ENCODE measurements around the gene RSRC1.

DNA sequence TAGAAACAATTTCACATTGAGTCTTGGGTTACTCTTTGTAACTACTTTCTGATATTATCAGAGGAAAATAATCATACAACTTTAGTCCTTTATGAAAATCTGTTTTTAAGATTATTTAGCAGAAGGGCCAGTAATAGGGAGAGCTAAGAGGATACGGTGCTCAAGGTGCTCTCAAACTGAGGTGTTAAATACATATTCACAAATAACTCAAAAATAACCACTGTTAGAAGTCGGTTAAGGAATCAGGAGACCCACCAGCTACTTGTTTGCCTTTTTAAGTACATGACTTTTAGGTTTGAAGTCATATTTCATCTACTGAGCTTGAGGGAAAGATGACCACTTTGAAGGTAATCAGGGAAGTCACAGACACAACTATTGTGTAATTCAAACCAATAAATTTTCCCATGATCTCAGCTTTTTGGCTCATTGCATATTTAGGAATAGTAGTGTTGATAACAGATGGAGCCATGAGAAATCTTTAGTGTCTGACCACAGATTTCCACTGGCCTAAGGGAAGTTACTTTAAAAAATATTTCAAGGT, 1.4 kb upstream of the RSRC1 start:
- TF ChIP-seq, protein P1, sequence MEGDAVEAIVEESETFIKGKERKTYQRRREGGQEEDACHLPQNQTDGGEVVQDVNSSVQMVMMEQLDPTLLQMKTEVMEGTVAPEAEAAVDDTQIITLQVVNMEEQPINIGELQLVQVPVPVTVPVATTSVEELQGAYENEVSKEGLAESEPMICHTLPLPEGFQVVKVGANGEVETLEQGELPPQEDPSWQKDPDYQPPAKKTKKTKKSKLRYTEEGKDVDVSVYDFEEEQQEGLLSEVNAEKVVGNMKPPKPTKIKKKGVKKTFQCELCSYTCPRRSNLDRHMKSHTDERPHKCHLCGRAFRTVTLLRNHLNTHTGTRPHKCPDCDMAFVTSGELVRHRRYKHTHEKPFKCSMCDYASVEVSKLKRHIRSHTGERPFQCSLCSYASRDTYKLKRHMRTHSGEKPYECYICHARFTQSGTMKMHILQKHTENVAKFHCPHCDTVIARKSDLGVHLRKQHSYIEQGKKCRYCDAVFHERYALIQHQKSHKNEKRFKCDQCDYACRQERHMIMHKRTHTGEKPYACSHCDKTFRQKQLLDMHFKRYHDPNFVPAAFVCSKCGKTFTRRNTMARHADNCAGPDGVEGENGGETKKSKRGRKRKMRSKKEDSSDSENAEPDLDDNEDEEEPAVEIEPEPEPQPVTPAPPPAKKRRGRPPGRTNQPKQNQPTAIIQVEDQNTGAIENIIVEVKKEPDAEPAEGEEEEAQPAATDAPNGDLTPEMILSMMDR (IDR thresholded peaks at IDR 0.05) = no peak
- TF ChIP-seq EZH2 (IDR thresholded peaks at IDR 0.05) = no peak

Measured in neural progenitor cell (in vitro differentiated cells).